ENCODE measurements around the gene UMAD1. TPM values are rescaled to one million over a fixed set of nuclear protein-coding genes. Genes with fewer than 3 reads are reported as not detected.

UMAD1 gene
- total and polyA plus RNA-seq, 2 of the 4 experiments (the other 2 are of a cell fraction): 5.2 to 8.4 TPM

DNA sequence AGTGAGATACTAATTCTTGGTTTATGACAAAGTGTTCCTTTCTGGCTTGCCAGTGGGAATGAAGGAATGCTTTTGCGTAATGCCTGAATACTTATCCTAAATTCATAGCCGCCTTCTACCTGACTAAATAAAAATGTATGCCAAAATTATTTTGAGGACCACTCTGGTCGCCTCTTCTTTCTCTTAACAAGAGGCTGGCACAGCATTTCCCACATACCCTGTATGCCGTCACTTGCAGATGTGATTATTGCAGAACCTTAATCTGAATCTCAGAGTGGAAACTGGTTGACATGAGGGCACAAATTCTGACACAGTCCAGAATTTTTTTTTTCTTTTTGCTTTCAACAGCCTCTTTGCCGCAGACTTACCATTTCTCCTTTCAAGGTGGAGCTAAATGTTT, 203.4 kb downstream of the UMAD1 start:
- CTCF ChIA-PET: no interaction called here
- no TSS peak for BruUV-seq (replicated peaks)

More for the DNA sequence above, 203.4 kb downstream of the UMAD1 start:
- no peak overlapping the region for H2BK20ac ChIP-seq (ENCODE audit: low read depth, low read length)
- no peak overlapping the region for H2BK120ac ChIP-seq (ENCODE audit: low read depth, low read length)
- no peaks in the 10 kb centered on the region for H3K27me3 ChIP-seq (ENCODE audit: control insufficient read depth, insufficient read depth, low read length)
- no peaks in the 10 kb centered on the region for H3K79me1 ChIP-seq (ENCODE audit: low read depth in 1 of 2, low read length in 2 of 2)
- no peak overlapping the region for H3K4me2 ChIP-seq (ENCODE audit: low read depth, low read length)
- in situ Hi-C loops (cut with MboI; ENCODE audit: low sequenced_read_pairs) (no loop called here), intact Hi-C loops (cut with micrococcal nuclease) (no loop called here), dilution Hi-C loops (cut with HindIII; ENCODE audit: low sequenced_read_pairs, unreplicated experiment) (no loop called here)
- no peak overlapping the region for H3K27ac ChIP-seq (ENCODE audit: insufficient read depth, low read length)
- POLR2A ChIA-PET (ENCODE audit: unreplicated experiment): no interaction called here
- H2AFZ ChIP-seq (replicated peaks; ENCODE audit: low read length, poor library complexity): no peak overlapping the region
- ATAC-seq (ENCODE audit: low read depth) (no peak), DNase-seq (no peak)
- H4K91ac ChIP-seq (ENCODE audit: insufficient read depth, low read depth, low read length): no peak overlapping the region
- H3K9me1 ChIP-seq (ENCODE audit: insufficient read depth, low read length): no peaks in the 10 kb centered on the region
- H2BK15ac ChIP-seq (ENCODE audit: low read depth, low read length): no peak overlapping the region
- H3K23ac ChIP-seq (ENCODE audit: low read depth, low read length): no peak overlapping the region
- no peak overlapping the region for H3K9ac ChIP-seq (ENCODE audit: low read depth, low read length)
- H3K14ac ChIP-seq (replicated peaks; ENCODE audit: low read depth, low read length): no peak overlapping the region
- no peak overlapping the region for H3K18ac ChIP-seq (ENCODE audit: low read depth, low read length)
- no peak overlapping the region for H3K4me3 ChIP-seq (ENCODE audit: insufficient read depth, low read depth, low read length)
- H4K20me1 ChIP-seq (ENCODE audit: insufficient read depth, low read length): no peaks in the 10 kb centered on the region
- H4K8ac ChIP-seq (ENCODE audit: low read depth in 2 of 2, low read length in 2 of 2): no peak overlapping the region
- H2BK5ac ChIP-seq (ENCODE audit: low read depth, low read length, poor library complexity, severe bottlenecking): no peak overlapping the region
- H3K36me3 ChIP-seq (ENCODE audit: control insufficient read depth, insufficient read depth, low read length): no peaks in the 10 kb centered on the region
- 0 out of 2 replicates have a peak, but pooled peaks cover 1% of the 10 kb centered on the region for H3K4me1 ChIP-seq (ENCODE audit: control insufficient read depth, insufficient read depth, low read length)
- H3K4ac ChIP-seq (ENCODE audit: low read depth, low read length): no peak overlapping the region
- TF ChIP-seq CEBPB (IDR thresholded peaks at IDR 0.05; ENCODE audit: low read depth, low read length) (peak; percentile 42), RFX5 (IDR thresholded peaks at IDR 0.05; ENCODE audit: low read depth, low read length) (no peak), POLR2A (IDR thresholded peaks at IDR 0.05; ENCODE audit: low read depth, low read length) (no peak)
- WGBS, 2 experiments (ENCODE audit: extremely low coverage in 2 of 2, insufficient read length in 1 of 2): no CpG with 5 or more reads among the region's 5 CpGs
- no peak overlapping the region for H3K56ac ChIP-seq (ENCODE audit: extremely low read depth, insufficient read depth, low read length)
- H2AK5ac ChIP-seq (ENCODE audit: low read depth, low read length): no peak overlapping the region
- H4K5ac ChIP-seq (ENCODE audit: low read depth, low read length): no peak overlapping the region
- no peaks in the 10 kb centered on the region for H3K9me3 ChIP-seq (ENCODE audit: control insufficient read depth, insufficient read depth, low read length)
- H2AK9ac ChIP-seq (replicated peaks; ENCODE audit: low read depth, low read length, poor library complexity): no peak overlapping the region
